ENCODE results near the gene IMP4.
A peak's percentile ranks its signal among the peaks of the same experiment; 100 is the strongest.

The IMP4 gene

DNA sequence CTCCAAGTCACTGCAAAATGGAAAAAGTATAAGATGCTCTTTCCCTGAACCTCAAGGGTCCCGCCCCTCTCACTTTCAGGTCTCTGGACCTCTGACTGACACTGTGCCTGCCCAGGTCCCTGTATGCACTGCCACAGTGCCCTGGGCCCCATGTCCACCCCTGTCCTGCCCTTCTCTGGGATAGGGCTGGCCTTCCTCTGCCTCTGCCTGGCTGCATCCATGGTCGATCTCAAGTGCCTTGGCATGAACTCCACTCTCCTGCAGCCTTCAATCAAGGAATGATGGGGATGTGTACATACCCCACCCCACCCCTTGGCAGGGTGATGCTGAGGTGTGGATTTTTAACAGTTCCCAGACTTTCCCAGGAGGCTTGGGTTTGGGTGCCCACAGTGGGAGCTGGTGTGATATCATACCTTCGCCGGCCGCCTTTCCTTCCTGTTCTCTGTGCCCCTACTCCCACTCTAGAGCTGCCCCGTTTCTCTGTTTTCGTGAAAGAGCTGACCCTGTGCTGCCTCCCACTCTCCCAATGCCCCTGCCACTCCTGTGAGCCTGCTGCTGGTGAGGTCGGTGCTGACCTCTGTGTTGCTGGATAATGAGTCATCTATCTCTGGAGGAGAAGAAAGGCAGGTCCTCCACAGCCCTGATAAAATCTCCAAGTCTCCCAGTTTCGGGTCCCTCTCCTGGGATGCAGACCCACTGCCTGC is 32.0 kb downstream of the IMP4 start:
- peak overlapping the region; percentile 92 for H3K27ac ChIP-seq (ENCODE audit: low read depth, low read length, poor library complexity, severe bottlenecking)
- H3K9ac ChIP-seq (ENCODE audit: low read length) = peak overlapping the region; percentile 98; the same call in 1 of the 2 replicates

GRCh38 chr2:130375291-130376266 is 32.9 kb downstream of the IMP4 start:
- Histone ChIP-seq H3K9me3 (ENCODE audit: low read length) (no peaks in the 10 kb centered on the region), H3K27me3 (ENCODE audit: insufficient read depth, low read length) (no peaks in the 10 kb centered on the region), H3K4me2 (ENCODE audit: low read length) (peak overlapping the region; percentile 84), H3K27ac (ENCODE audit: low read depth, low read length, poor library complexity, severe bottlenecking) (peak overlapping the region; percentile 92), H3K79me2 (ENCODE audit: insufficient read depth, low read length) (peaks cover 21% of the 10 kb centered on the region), H3K4me3 (ENCODE audit: low read depth, low read length, poor library complexity, severe bottlenecking) (peak overlapping the region; percentile 87), H3K4me1 (ENCODE audit: insufficient read depth, low read length, severe bottlenecking) (peaks cover 88% of the 10 kb centered on the region), H3K36me3 (ENCODE audit: insufficient read depth, low read length) (peaks cover 70% of the 10 kb centered on the region), H2AFZ (ENCODE audit: low read length) (no peak overlapping the region), H3K9me2 (ENCODE audit: low read depth, low read length) (no peaks in the 10 kb centered on the region), H4K20me1 (ENCODE audit: insufficient read depth, low read length) (no peaks in the 10 kb centered on the region), H3K9ac (ENCODE audit: low read length) (peak overlapping the region; percentile 98), H3F3A (ENCODE audit: insufficient read depth, low read length) (no peaks in the 10 kb centered on the region)
- TF ChIP-seq CTCF (IDR thresholded peaks at IDR 0.05; ENCODE audit: low read length) (no peak), EZH2 (IDR thresholded peaks at IDR 0.05; ENCODE audit: borderline replicate concordance, low read length) (no peak)

More for the DNA sequence above, 32.0 kb downstream of the IMP4 start:
- Histone ChIP-seq H4K20me1 (ENCODE audit: insufficient read depth, low read length) (no peaks in the 10 kb centered on the region), H3K36me3 (ENCODE audit: insufficient read depth, low read length) (peaks cover 68% of the 10 kb centered on the region), H3K9me2 (ENCODE audit: low read depth, low read length) (no peaks in the 10 kb centered on the region), H2AFZ (ENCODE audit: low read length) (no peak overlapping the region), H3F3A (ENCODE audit: insufficient read depth, low read length) (no peaks in the 10 kb centered on the region), H3K4me3 (ENCODE audit: low read depth, low read length, poor library complexity, severe bottlenecking) (peak overlapping the region; percentile 87), H3K4me1 (ENCODE audit: insufficient read depth, low read length, severe bottlenecking) (peaks cover 88% of the 10 kb centered on the region), H3K79me2 (ENCODE audit: insufficient read depth, low read length) (peaks cover 20% of the 10 kb centered on the region), H3K4me2 (ENCODE audit: low read length) (peak overlapping the region; percentile 84), H3K9me3 (ENCODE audit: low read length) (no peaks in the 10 kb centered on the region), H3K27me3 (ENCODE audit: insufficient read depth, low read length) (no peaks in the 10 kb centered on the region)
- TF ChIP-seq EZH2 (IDR thresholded peaks at IDR 0.05; ENCODE audit: borderline replicate concordance, low read length) (no peak), CTCF (IDR thresholded peaks at IDR 0.05; ENCODE audit: low read length) (no peak)

GRCh38 chr2:130376433-130377293 is 34.0 kb downstream of the IMP4 start:
- peak; percentile 50 for TF ChIP-seq CTCF (IDR thresholded peaks at IDR 0.05; ENCODE audit: low read length)
- TF ChIP-seq EZH2 (IDR thresholded peaks at IDR 0.05; ENCODE audit: borderline replicate concordance, low read length) = no peak
- H3K27ac ChIP-seq (ENCODE audit: low read depth, low read length, poor library complexity, severe bottlenecking) = peak overlapping the region; percentile 92
- H3K4me1 ChIP-seq (ENCODE audit: insufficient read depth, low read length, severe bottlenecking) = peaks cover 88% of the 10 kb centered on the region
- H3K9me2 ChIP-seq (ENCODE audit: low read depth, low read length) = no peaks in the 10 kb centered on the region
- H3K79me2 ChIP-seq (ENCODE audit: insufficient read depth, low read length) = peaks cover 21% of the 10 kb centered on the region
- H3K9ac ChIP-seq (ENCODE audit: low read length) = peak overlapping the region; percentile 69
- H3K27me3 ChIP-seq (ENCODE audit: insufficient read depth, low read length) = no peaks in the 10 kb centered on the region
- H3K9me3 ChIP-seq (ENCODE audit: low read length) = no peaks in the 10 kb centered on the region
- peak overlapping the region; percentile 84 for H3K4me2 ChIP-seq (ENCODE audit: low read length)
- H3K36me3 ChIP-seq (ENCODE audit: insufficient read depth, low read length) = peaks cover 81% of the 10 kb centered on the region
- H3F3A ChIP-seq (ENCODE audit: insufficient read depth, low read length) = no peaks in the 10 kb centered on the region
- no peak overlapping the region for H2AFZ ChIP-seq (ENCODE audit: low read length)
- H3K4me3 ChIP-seq (ENCODE audit: low read depth, low read length, poor library complexity, severe bottlenecking) = peak overlapping the region; percentile 48
- H4K20me1 ChIP-seq (ENCODE audit: insufficient read depth, low read length) = no peaks in the 10 kb centered on the region
